Measurements from ENCODE around the gene IMP3. TPM values are rescaled to one million over a fixed set of nuclear protein-coding genes. Genes with fewer than 3 reads are reported as not detected.

The IMP3 gene
- total RNA-seq, 1 donor from 2014 or later = 48.4 TPM

DNA sequence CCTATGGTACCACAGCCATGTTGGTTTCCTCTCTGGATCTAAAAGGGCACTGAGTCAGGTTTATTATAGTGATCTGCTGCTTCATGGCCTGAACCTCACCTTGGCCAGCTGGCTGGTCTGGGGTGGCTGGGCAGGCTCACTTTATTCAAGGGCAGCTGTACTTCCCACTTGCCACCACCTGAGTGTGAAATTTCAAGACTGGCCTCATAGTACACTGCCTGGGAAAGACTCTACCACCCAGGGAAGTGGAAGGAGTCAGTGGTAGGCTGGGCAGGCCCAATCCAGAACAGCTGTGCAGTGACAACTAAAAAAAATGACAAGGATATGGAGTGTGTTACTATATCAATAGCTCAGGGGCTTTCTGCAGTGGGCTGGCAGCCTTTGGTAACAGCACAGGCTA lies 23.3 kb downstream of the IMP3 start:
- H4K20me1 ChIP-seq (ENCODE audit: insufficient read depth, low read length) = peaks cover 5% of the 10 kb centered on the region
- H2AFZ ChIP-seq (ENCODE audit: low read depth, low read length) = no peak overlapping the region
- no peak overlapping the region for H3K4me2 ChIP-seq (ENCODE audit: low read length)
- Mint-ChIP-seq H3K36me3 (ENCODE audit: low read depth, unreplicated experiment) (peaks cover 18% of the 10 kb centered on the region), H3K4me1 (ENCODE audit: low read depth, unreplicated experiment) (peaks cover 14% of the 10 kb centered on the region), H3K4me3 (ENCODE audit: unreplicated experiment) (no peak overlapping the region), H3K27me3 (ENCODE audit: low read depth, unreplicated experiment) (no peaks in the 10 kb centered on the region), H3K9me3 (ENCODE audit: unreplicated experiment) (no peaks in the 10 kb centered on the region), H3K27ac (ENCODE audit: unreplicated experiment) (no peak overlapping the region)
- H3K4me3 ChIP-seq (ENCODE audit: insufficient read depth, low read depth, low read length) = no peak overlapping the region
- no peaks in the 10 kb centered on the region for H3K27me3 ChIP-seq (ENCODE audit: insufficient read depth, low read length)
- H3K79me2 ChIP-seq (ENCODE audit: insufficient read depth, low read length) = no peaks in the 10 kb centered on the region
- peaks cover 14% of the 10 kb centered on the region for H3K4me1 ChIP-seq (ENCODE audit: insufficient read depth, low read length)
- no peak overlapping the region for H3K27ac ChIP-seq (ENCODE audit: low read depth, low read length)
- DNase-seq (ENCODE audit: low read depth) (no peak), FAIRE-seq (no peak)
- peaks cover 35% of the 10 kb centered on the region for H3K36me3 ChIP-seq (ENCODE audit: insufficient read depth, low read length)
- TF ChIP-seq, protein P1, sequence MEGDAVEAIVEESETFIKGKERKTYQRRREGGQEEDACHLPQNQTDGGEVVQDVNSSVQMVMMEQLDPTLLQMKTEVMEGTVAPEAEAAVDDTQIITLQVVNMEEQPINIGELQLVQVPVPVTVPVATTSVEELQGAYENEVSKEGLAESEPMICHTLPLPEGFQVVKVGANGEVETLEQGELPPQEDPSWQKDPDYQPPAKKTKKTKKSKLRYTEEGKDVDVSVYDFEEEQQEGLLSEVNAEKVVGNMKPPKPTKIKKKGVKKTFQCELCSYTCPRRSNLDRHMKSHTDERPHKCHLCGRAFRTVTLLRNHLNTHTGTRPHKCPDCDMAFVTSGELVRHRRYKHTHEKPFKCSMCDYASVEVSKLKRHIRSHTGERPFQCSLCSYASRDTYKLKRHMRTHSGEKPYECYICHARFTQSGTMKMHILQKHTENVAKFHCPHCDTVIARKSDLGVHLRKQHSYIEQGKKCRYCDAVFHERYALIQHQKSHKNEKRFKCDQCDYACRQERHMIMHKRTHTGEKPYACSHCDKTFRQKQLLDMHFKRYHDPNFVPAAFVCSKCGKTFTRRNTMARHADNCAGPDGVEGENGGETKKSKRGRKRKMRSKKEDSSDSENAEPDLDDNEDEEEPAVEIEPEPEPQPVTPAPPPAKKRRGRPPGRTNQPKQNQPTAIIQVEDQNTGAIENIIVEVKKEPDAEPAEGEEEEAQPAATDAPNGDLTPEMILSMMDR (IDR thresholded peaks at IDR 0.05; ENCODE audit: insufficient read depth, low read depth, low read length) = no peak
- no peak for TF ChIP-seq EZH2 (IDR thresholded peaks at IDR 0.05; ENCODE audit: insufficient read depth, low read length)
- H3K9me3 ChIP-seq (ENCODE audit: insufficient read depth, low read depth, low read length) = no peaks in the 10 kb centered on the region
- H3K9ac ChIP-seq (ENCODE audit: low read length) = no peak overlapping the region

DNA sequence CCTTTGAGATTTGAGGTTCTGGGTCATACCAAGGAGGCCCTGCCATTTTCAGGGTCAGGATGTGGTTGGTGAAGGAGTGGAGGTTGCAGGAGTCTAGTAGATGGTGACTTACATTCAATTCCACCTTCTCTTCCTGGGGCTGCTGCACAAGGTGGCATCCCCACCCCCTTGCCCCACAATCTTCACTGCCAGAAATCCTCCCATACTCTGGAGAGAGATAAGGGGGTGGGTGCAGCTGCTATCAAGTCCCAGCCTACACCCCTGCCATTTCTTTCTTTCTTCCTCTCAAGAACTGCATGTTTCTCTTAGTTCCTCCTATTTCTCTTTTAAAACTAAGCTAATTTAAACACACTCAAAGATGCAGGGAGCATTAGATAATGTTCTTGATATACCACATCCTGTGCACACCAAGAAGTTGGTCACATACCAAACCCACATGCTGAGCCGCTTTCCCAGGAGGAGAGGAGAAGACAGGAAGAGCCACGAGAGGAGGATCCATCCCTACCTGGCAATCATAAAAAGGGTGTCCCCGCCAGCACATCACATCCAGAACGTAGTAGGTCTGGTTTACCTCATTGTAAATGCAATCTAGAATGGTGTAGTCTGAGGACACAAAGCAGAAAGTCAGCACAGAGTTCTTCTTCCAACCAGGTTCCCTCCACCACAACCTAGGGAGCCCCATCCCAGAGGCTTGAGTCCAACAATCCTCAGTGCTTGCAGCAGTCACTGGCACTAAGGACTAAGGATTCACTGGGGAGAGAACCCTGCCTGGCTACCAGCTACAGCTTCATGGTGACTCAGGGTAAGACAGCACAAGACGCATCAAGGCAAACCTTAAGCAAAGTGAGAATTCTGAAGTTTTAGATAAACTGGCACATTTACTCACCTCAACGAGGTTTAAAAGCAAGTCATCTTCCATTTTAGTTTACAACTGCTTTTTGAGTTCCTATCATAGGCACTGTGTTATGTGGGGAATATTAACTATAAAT lies 33.0 kb downstream of the IMP3 start:
- peak; percentile 65 for DNase-seq (ENCODE audit: low read depth)
- no peak for FAIRE-seq
- H3K9me3 ChIP-seq (ENCODE audit: insufficient read depth, low read depth, low read length) = no peaks in the 10 kb centered on the region
- H3K4me1 Mint-ChIP-seq (ENCODE audit: low read depth, unreplicated experiment) = peaks cover 15% of the 10 kb centered on the region
- no peaks in the 10 kb centered on the region for H3K9me3 Mint-ChIP-seq (ENCODE audit: unreplicated experiment)
- no peak overlapping the region for H3K4me3 ChIP-seq (ENCODE audit: insufficient read depth, low read depth, low read length)
- peaks cover 15% of the 10 kb centered on the region for H3K36me3 ChIP-seq (ENCODE audit: insufficient read depth, low read length)
- H3K4me1 ChIP-seq (ENCODE audit: insufficient read depth, low read length) = peaks cover 12% of the 10 kb centered on the region
- H2AFZ ChIP-seq (ENCODE audit: low read depth, low read length) = no peak overlapping the region
- H3K4me3 Mint-ChIP-seq (ENCODE audit: unreplicated experiment) = no peak overlapping the region
- H3K27me3 Mint-ChIP-seq (ENCODE audit: low read depth, unreplicated experiment) = no peaks in the 10 kb centered on the region
- no peaks in the 10 kb centered on the region for H4K20me1 ChIP-seq (ENCODE audit: insufficient read depth, low read length)
- H3K79me2 ChIP-seq (ENCODE audit: insufficient read depth, low read length) = no peaks in the 10 kb centered on the region
- no peaks in the 10 kb centered on the region for H3K27me3 ChIP-seq (ENCODE audit: insufficient read depth, low read length)
- no peak overlapping the region for H3K9ac ChIP-seq (ENCODE audit: low read length)
- peak overlapping the region; percentile 12 for H3K27ac ChIP-seq (ENCODE audit: low read depth, low read length)
- peaks cover 24% of the 10 kb centered on the region for H3K36me3 Mint-ChIP-seq (ENCODE audit: low read depth, unreplicated experiment)
- TF ChIP-seq EZH2 (IDR thresholded peaks at IDR 0.05; ENCODE audit: insufficient read depth, low read length) = no peak
- TF ChIP-seq, protein P1 (IDR thresholded peaks at IDR 0.05; ENCODE audit: insufficient read depth, low read depth, low read length) = no peak
- peak overlapping the region; percentile 62 for H3K27ac Mint-ChIP-seq (ENCODE audit: unreplicated experiment)
- H3K4me2 ChIP-seq (ENCODE audit: low read length) = peak overlapping the region; percentile 33

DNA sequence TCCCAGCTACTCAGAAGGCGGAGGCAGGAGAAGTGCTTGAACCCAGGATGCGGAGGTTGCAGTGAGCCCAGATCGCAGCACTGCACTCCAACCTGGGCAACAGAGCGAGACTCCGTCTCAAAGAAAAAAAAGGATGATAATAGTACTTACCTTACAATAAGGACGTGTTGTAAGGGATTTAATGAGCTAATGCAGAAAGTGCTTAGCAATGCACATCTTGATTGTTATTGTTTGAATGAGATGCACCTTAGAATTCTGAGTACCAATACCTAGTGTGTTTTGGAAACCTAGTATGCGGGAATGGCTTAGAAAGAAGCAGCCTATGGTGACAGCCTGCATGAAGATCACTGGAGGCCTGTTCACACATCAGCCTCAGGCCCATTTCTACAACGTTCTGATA lies 34.0 kb downstream of the IMP3 start:
- Histone ChIP-seq H3K9ac (ENCODE audit: low read length) (no peak overlapping the region), H3K27ac (ENCODE audit: low read depth, low read length) (no peak overlapping the region), H3K4me1 (ENCODE audit: insufficient read depth, low read length) (peaks cover 12% of the 10 kb centered on the region), H3K27me3 (ENCODE audit: insufficient read depth, low read length) (no peaks in the 10 kb centered on the region), H3K4me2 (ENCODE audit: low read length) (peak overlapping the region; percentile 33), H3K79me2 (ENCODE audit: insufficient read depth, low read length) (no peaks in the 10 kb centered on the region), H4K20me1 (ENCODE audit: insufficient read depth, low read length) (no peaks in the 10 kb centered on the region), H3K9me3 (ENCODE audit: insufficient read depth, low read depth, low read length) (no peaks in the 10 kb centered on the region), H3K4me3 (ENCODE audit: insufficient read depth, low read depth, low read length) (no peak overlapping the region), H2AFZ (ENCODE audit: low read depth, low read length) (no peak overlapping the region), H3K36me3 (ENCODE audit: insufficient read depth, low read length) (peaks cover 16% of the 10 kb centered on the region)
- no peak overlapping the region for H3K4me3 Mint-ChIP-seq (ENCODE audit: unreplicated experiment)
- TF ChIP-seq, protein P1 (IDR thresholded peaks at IDR 0.05; ENCODE audit: insufficient read depth, low read depth, low read length) = no peak
- no peak for TF ChIP-seq EZH2 (IDR thresholded peaks at IDR 0.05; ENCODE audit: insufficient read depth, low read length)
- H3K36me3 Mint-ChIP-seq (ENCODE audit: low read depth, unreplicated experiment) = peaks cover 28% of the 10 kb centered on the region
- no peak for DNase-seq (ENCODE audit: low read depth)
- H3K9me3 Mint-ChIP-seq (ENCODE audit: unreplicated experiment) = no peaks in the 10 kb centered on the region
- FAIRE-seq = no peak
- H3K27ac Mint-ChIP-seq (ENCODE audit: unreplicated experiment) = no peak overlapping the region
- H3K27me3 Mint-ChIP-seq (ENCODE audit: low read depth, unreplicated experiment) = no peaks in the 10 kb centered on the region
- peaks cover 15% of the 10 kb centered on the region for H3K4me1 Mint-ChIP-seq (ENCODE audit: low read depth, unreplicated experiment)
